ENCODE measurements around the gene POLR3K. TPM values are rescaled to one million over a fixed set of nuclear protein-coding genes. Genes with fewer than 3 reads are reported as not detected.

POLR3K gene
- total RNA-seq, 2 donors from 2014 or later = 1.4 TPM; not detected in 1

DNA sequence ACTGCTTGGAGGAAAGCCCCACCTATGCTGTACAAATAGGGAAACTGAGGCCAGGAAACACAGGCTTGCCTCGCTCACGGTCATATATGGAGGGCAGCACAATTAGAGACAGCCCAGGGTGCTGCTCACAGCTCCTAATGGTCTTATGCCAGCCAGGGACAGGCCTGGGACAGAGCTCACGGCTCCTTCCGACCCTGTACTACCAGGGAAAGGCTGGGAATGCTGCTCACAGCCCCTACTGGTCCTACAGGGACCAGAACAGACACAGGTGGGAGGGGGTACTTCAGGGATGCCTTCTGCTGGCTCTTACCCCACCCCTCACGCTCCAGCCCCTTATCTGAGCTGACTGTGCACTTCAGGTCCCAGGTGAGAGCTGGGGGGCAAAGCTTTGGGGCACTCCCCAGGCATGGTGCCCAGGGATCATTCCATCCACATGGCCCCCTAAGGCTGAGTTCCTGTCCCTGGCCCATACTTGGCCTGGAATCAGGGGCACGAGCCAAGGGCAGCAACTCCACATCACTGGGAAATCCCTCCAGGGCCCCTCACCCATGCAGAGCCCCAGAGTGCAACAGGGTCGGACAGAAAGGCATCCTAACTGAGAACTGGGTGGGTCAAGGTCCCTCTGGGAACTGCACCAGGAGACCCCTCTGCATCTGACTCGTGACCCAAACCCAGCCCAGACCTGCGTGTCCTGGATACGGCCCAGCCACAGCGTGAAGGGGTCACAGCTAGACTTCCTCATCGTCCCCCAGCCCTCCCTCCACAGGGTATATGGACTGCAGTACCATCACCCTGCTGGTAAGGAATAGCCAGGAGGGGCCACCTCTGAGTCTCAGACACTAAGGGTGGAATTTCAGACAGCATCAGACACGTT, 13.1 kb upstream of the POLR3K start:
- Histone ChIP-seq H3K4me1 (ENCODE audit: control insufficient read depth in 1 of 2, low read depth in 2 of 2) (peaks cover 39 to 64% of the 10 kb centered on the region in 2 donors), H3K27me3 (replicated peaks; ENCODE audit: insufficient read depth) (no peaks in the 10 kb centered on the region), H3K4me3 (no peak overlapping the region), H3K36me3 (peaks cover 34% of the 10 kb centered on the region), H3K9me3 (no peaks in the 10 kb centered on the region), H3K27ac (peak overlapping the region in 1 of 2 donors; percentile 24)
- no peak for DNase-seq (ENCODE audit: low spot score)
- TF ChIP-seq, protein P1, sequence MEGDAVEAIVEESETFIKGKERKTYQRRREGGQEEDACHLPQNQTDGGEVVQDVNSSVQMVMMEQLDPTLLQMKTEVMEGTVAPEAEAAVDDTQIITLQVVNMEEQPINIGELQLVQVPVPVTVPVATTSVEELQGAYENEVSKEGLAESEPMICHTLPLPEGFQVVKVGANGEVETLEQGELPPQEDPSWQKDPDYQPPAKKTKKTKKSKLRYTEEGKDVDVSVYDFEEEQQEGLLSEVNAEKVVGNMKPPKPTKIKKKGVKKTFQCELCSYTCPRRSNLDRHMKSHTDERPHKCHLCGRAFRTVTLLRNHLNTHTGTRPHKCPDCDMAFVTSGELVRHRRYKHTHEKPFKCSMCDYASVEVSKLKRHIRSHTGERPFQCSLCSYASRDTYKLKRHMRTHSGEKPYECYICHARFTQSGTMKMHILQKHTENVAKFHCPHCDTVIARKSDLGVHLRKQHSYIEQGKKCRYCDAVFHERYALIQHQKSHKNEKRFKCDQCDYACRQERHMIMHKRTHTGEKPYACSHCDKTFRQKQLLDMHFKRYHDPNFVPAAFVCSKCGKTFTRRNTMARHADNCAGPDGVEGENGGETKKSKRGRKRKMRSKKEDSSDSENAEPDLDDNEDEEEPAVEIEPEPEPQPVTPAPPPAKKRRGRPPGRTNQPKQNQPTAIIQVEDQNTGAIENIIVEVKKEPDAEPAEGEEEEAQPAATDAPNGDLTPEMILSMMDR (IDR thresholded peaks at IDR 0.05) = no peak
- no peak for ATAC-seq (ENCODE audit: insufficient number of reproducible peaks, low FRiP score, low read depth)

DNA sequence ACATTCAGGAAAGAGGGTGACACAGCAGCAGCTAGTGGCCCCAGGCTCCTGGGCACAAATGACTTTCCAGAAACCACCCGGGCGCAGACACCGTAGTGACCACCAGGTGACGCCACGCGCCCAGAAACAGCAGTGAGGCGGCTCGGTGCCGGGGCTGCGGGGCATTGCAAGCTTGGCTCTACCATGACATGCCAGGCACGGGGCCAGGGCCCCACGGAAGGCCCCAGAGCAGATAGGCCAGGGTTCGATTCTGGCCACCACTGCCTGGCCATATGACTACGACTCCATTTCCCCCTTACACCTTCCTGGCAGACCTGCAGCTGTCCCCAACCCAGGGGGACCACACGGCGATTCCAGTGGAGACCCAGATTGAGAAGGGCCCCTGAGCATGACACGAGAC, 12.3 kb upstream of the POLR3K start:
- Histone ChIP-seq H3K4me1 (ENCODE audit: control insufficient read depth in 1 of 2, low read depth in 2 of 2) (peaks cover 34 to 58% of the 10 kb centered on the region in 2 donors), H3K27me3 (replicated peaks; ENCODE audit: insufficient read depth) (no peaks in the 10 kb centered on the region), H3K36me3 (peaks cover 40% of the 10 kb centered on the region), H3K4me3 (no peak overlapping the region), H3K9me3 (no peaks in the 10 kb centered on the region), H3K27ac (peak overlapping the region in 1 of 2 donors; percentile 24)
- DNase-seq (ENCODE audit: low spot score) (peak; percentile 61), ATAC-seq (ENCODE audit: insufficient number of reproducible peaks, low FRiP score, low read depth) (no peak)
- TF ChIP-seq, protein P1 (IDR thresholded peaks at IDR 0.05) = peak; percentile 97

- TF ChIP-seq, protein P1 (IDR thresholded peaks at IDR 0.05) = no peak
- no peak for DNase-seq (ENCODE audit: low spot score)
- peaks cover 48% of the 10 kb centered on the region for H3K36me3 ChIP-seq
- H3K27ac ChIP-seq = no peak overlapping the region
- H3K4me1 ChIP-seq (ENCODE audit: control insufficient read depth in 1 of 2, low read depth in 2 of 2) = peaks cover 28 to 49% of the 10 kb centered on the region in 2 donors
- no peaks in the 10 kb centered on the region for H3K9me3 ChIP-seq
- ATAC-seq (ENCODE audit: insufficient number of reproducible peaks, low FRiP score, low read depth) = no peak
- no peak overlapping the region for H3K4me3 ChIP-seq
- H3K27me3 ChIP-seq (replicated peaks; ENCODE audit: insufficient read depth) = no peaks in the 10 kb centered on the region
Measured at GRCh38 chr16:64914-65255, 11.5 kb upstream of the POLR3K start.

DNA sequence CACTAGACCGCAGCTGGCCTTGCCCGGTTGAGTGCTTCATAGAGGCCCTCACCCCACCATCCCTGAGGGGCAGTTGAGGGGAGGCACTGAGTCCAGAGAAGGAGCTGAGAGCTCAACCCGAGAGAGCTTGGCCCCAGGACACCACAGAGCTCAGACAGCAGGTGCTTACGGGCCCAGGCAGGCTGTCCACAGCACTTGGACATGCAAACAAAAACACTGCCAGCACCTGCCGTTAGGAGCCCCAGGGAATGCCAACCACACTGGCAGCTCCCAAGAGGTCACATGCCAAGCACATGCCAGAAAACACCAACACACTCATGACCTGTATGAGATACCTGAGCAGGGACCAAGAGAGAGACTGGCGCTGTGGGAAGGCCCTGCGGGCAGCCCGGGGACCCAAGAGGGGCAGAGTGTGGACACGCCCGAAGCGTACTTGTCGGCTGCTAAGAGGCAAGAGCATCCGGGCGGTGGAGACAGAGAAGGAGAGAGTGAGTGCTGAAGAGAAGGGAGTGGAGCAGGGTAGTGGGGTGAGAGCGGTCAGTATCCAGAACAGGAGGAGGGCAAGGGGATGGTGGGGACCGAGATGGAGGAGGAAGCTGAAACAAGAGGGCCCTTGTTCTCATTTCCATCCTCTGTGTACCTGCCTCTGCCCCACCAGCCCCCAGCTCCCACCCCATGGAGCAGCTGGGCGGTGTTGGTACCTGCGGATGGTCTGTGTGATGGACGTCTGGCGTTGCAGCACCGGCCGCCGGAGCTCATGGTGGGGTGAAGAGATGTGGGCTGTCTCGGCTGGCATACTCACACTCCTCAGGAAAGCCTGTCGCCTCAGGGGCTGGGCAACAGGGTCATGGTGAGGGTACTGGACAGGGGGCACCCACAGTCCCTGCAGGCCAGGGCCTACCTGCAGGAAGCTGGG, 10.8 kb upstream of the POLR3K start:
- H3K36me3 ChIP-seq = peaks cover 55% of the 10 kb centered on the region
- TF ChIP-seq, protein P1 (IDR thresholded peaks at IDR 0.05) = no peak
- H3K4me3 ChIP-seq = no peak overlapping the region
- no peak for ATAC-seq (ENCODE audit: insufficient number of reproducible peaks, low FRiP score, low read depth)
- no peaks in the 10 kb centered on the region for H3K9me3 ChIP-seq
- no peak for DNase-seq (ENCODE audit: low spot score)
- no peaks in the 10 kb centered on the region for H3K27me3 ChIP-seq (replicated peaks; ENCODE audit: insufficient read depth)
- no peak overlapping the region for H3K27ac ChIP-seq
- peaks cover 24 to 43% of the 10 kb centered on the region in 2 donors for H3K4me1 ChIP-seq (ENCODE audit: control insufficient read depth in 1 of 2, low read depth in 2 of 2)

GRCh38 chr16:63466-63865, 10.1 kb upstream of the POLR3K start:
- no peak for DNase-seq (ENCODE audit: low spot score)

More at GRCh38 chr16:63466-63865, 10.1 kb upstream of the POLR3K start:
- Histone ChIP-seq H3K4me1 (ENCODE audit: control insufficient read depth in 1 of 2, low read depth in 2 of 2) (peaks cover 19 to 35% of the 10 kb centered on the region in 2 donors), H3K27me3 (replicated peaks; ENCODE audit: insufficient read depth) (no peaks in the 10 kb centered on the region), H3K27ac (no peak overlapping the region), H3K9me3 (no peaks in the 10 kb centered on the region), H3K36me3 (peaks cover 62% of the 10 kb centered on the region), H3K4me3 (no peak overlapping the region)
- TF ChIP-seq, protein P1 (IDR thresholded peaks at IDR 0.05) = no peak
- ATAC-seq (ENCODE audit: insufficient number of reproducible peaks, low FRiP score, low read depth) = no peak

Measured in thoracic aorta (tissue), 2 donors.